HG03521 (cell line): Measurements from ENCODE around the gene ADCYAP1.

Experiments used
- ATAC-seq: cut with Tn5 transposase; IDR thresholded peaks from one replicate; pipeline ENCODE4 v1.9.1; 2021; ENCODE audit warnings: mild to moderate bottlenecking, moderate library complexity; ENCODE audit not compliant: unreplicated experiment

Gene ADCYAP1

DNA sequence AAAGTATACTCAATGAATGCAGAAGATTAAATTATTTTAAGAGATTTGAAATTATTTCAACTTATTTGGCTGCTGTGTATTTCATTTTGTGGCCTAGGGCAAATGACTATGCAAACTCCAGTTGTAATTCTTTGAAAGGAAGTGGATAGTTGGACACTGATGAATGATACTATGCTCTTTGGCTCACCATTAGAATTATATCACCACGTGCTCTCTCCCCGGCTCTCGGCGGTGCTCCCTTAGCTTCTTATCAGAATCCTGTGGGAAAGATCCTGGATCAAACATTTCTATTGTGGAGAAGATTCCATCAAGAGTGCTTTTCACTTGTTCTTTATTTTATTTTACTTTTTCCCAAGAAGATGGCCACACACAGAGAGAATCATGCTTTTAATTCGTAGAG, 55.2 kb downstream of the ADCYAP1 start:
- no peak for ATAC-seq
